H9 (cell line): ENCODE results near the gene FASTK. TPM values are rescaled to one million over a fixed set of nuclear protein-coding genes. Genes with fewer than 3 reads are reported as not detected.

Experiments used
- DNase-seq: peaks from one replicate; pipeline ENCODE4 v3.0.0-alpha.2; 2017
- H2AFZ ChIP-seq: one replicate; pipeline ENCODE4 v1.6.1; 2013; ENCODE audit warnings: mild to moderate bottlenecking, low read length, control low read depth, moderate library complexity
- H2AK5ac ChIP-seq: 2 replicates; pipeline ENCODE4 v1.6.1; 2013; ENCODE audit warnings: low read length, control low read depth, mixed read lengths; ENCODE audit not compliant: insufficient read length
- H2BK120ac ChIP-seq: one replicate; pipeline ENCODE4 v1.6.1; 2013; ENCODE audit warnings: low read depth, mild to moderate bottlenecking, low read length, control low read depth, inconsistent platforms; ENCODE audit not compliant: poor library complexity, severe bottlenecking
- H2BK12ac ChIP-seq: 2 replicates; pipeline ENCODE4 v1.6.1; 2013; ENCODE audit warnings: low read length, control low read depth, mixed read lengths, low read depth; ENCODE audit not compliant: insufficient read length
- H2BK15ac ChIP-seq: 2 replicates; pipeline ENCODE4 v1.6.1; 2013; ENCODE audit warnings: low read depth, low read length, control low read depth
- H2BK20ac ChIP-seq: one replicate; pipeline ENCODE4 v1.6.1; 2013; ENCODE audit warnings: low read depth, mild to moderate bottlenecking, low read length, control low read depth, inconsistent platforms; ENCODE audit not compliant: poor library complexity, severe bottlenecking
- H2BK5ac ChIP-seq: 2 replicates; pipeline ENCODE4 v1.6.1; 2013; ENCODE audit warnings: low read length, control low read depth, mixed read lengths; ENCODE audit not compliant: insufficient read length
- H3K14ac ChIP-seq: 2 replicates; pipeline ENCODE4 v1.6.1; 2013; ENCODE audit warnings: low read length, control low read depth; ENCODE audit not compliant: insufficient read depth
- H3K18ac ChIP-seq: 2 replicates; pipeline ENCODE4 v1.6.1; 2013; ENCODE audit warnings: low read depth, mild to moderate bottlenecking, mixed read lengths, low read length, control low read depth; ENCODE audit not compliant: insufficient read length
- H3K23ac ChIP-seq: 2 replicates; pipeline ENCODE4 v1.6.1; 2013; ENCODE audit warnings: low read length, control low read depth, mixed read lengths, low read depth; ENCODE audit not compliant: insufficient read length
- H3K23me2 ChIP-seq: 2 replicates; pipeline ENCODE4 v1.6.1; 2013; ENCODE audit warnings: low read depth, mild to moderate bottlenecking, mixed read lengths, low read length, control low read depth; ENCODE audit not compliant: insufficient read length, poor library complexity, severe bottlenecking
- H3K27ac ChIP-seq: 2 replicates; pipeline ENCODE4 v1.5.1; 2013; ENCODE audit warnings: low read length, control low read depth, mixed read lengths, low read depth; ENCODE audit not compliant: insufficient read length
- H3K27me3 ChIP-seq: 2 replicates; pipeline ENCODE4 v1.6.1; 2013; ENCODE audit warnings: low read length, control low read depth, inconsistent platforms; ENCODE audit not compliant: insufficient read depth
- H3K4ac ChIP-seq: 2 replicates; pipeline ENCODE4 v1.6.1; 2013; ENCODE audit warnings: low read depth, mild to moderate bottlenecking, control low read depth, inconsistent platforms, low read length, moderate library complexity
- H3K4me1 ChIP-seq: 2 replicates; pipeline ENCODE4 v1.6.1; 2013; ENCODE audit warnings: low read length, control low read depth, inconsistent platforms; ENCODE audit not compliant: insufficient read depth
- H3K4me2 ChIP-seq: 2 replicates; pipeline ENCODE4 v1.6.1; 2013; ENCODE audit warnings: low read length, control low read depth, mixed read lengths; ENCODE audit not compliant: insufficient read length, insufficient read depth
- H3K56ac ChIP-seq: 2 replicates; pipeline ENCODE4 v1.6.1; 2013; ENCODE audit warnings: low read depth, mild to moderate bottlenecking, mixed read lengths, low read length, control low read depth; ENCODE audit not compliant: insufficient read length
- H3K79me1 ChIP-seq: 2 replicates; pipeline ENCODE4 v1.6.1; 2013; ENCODE audit warnings: low read depth, mild to moderate bottlenecking, moderate library complexity, low read length, control low read depth, inconsistent platforms; ENCODE audit not compliant: insufficient read depth, poor library complexity, severe bottlenecking
- H3K79me2 ChIP-seq: 2 replicates; pipeline ENCODE4 v1.6.1; 2013; ENCODE audit warnings: low read length, control low read depth, inconsistent platforms; ENCODE audit not compliant: insufficient read depth
- H3K9ac ChIP-seq: 2 replicates; pipeline ENCODE4 v1.6.1; 2013; ENCODE audit warnings: low read length, control low read depth, mixed read lengths; ENCODE audit not compliant: insufficient read length; ENCODE audit errors: extremely low read depth
- H3K9me3 ChIP-seq: one replicate; pipeline ENCODE4 v1.6.1; 2013; ENCODE audit warnings: low read depth, low read length, inconsistent platforms; ENCODE audit not compliant: control insufficient read depth
- H3T11ph ChIP-seq: one replicate; pipeline ENCODE4 v1.6.1; 2013; ENCODE audit warnings: mild to moderate bottlenecking, low read length, control low read depth, inconsistent platforms
- H4K20me1 ChIP-seq: one replicate; pipeline ENCODE4 v1.6.1; 2013; ENCODE audit not compliant: control insufficient read depth, insufficient read length, insufficient read depth
- H4K5ac ChIP-seq: 2 replicates; pipeline ENCODE4 v1.6.1; 2013; ENCODE audit warnings: low read depth, mild to moderate bottlenecking, mixed read lengths, low read length, control low read depth; ENCODE audit not compliant: insufficient read length
- H4K8ac ChIP-seq: replicated peaks from 2 replicates; pipeline ENCODE4 v1.6.1; 2013; ENCODE audit warnings: low read length, control low read depth, mixed read lengths, low read depth; ENCODE audit not compliant: insufficient read length
- H4K91ac ChIP-seq: 2 replicates; pipeline ENCODE4 v1.6.1; 2013; ENCODE audit warnings: low read depth, mild to moderate bottlenecking, moderate library complexity, mixed read lengths, low read length, control low read depth; ENCODE audit not compliant: insufficient read length
- H3K27ac Mint-ChIP-seq, 3 experiments: 2 replicates in 2 of 3; 3 replicates in 1 of 3; pipeline ENCODE4 v1.8.0; 2020 to 2021; ENCODE audit warnings: mixed read lengths in 3 of 3, mild to moderate bottlenecking in 1 of 3, moderate library complexity in 1 of 3
- H3K27me3 Mint-ChIP-seq: 2 replicates; pipeline ENCODE4 v1.8.0; 2021; ENCODE audit warnings: low read depth, mild to moderate bottlenecking, moderate library complexity, mixed read lengths
- H3K36me3 Mint-ChIP-seq, 3 experiments: 2 replicates in 2 of 3; 3 replicates in 1 of 3; pipeline ENCODE4 v1.8.0; 2020 to 2021; ENCODE audit warnings: low read depth in 3 of 3, mixed read lengths in 3 of 3; ENCODE audit not compliant: insufficient read depth in 1 of 3
- H3K4me1 Mint-ChIP-seq, 2 experiments: 2 replicates each; pipeline ENCODE4 v1.8.0; 2020; ENCODE audit warnings: mixed read lengths in 2 of 2
- H3K4me3 Mint-ChIP-seq, 2 experiments: 2 replicates in 1 of 2; 3 replicates in 1 of 2; pipeline ENCODE4 v1.8.0; 2020 to 2021; ENCODE audit warnings: mild to moderate bottlenecking in 2 of 2, mixed read lengths in 2 of 2, moderate library complexity in 1 of 2
- H3K9me3 Mint-ChIP-seq, 2 experiments: 2 replicates in 1 of 2; 3 replicates in 1 of 2; pipeline ENCODE4 v1.8.0; 2020; ENCODE audit warnings: mild to moderate bottlenecking in 2 of 2, mixed read lengths in 2 of 2, moderate library complexity in 1 of 2
- WGBS: extraction: QIAGEN DNeasy Blood & Tissue Kit; methylation state at CpG from one replicate; pipeline ENCODE4 v1.1.7; 2013; ENCODE audit warnings: missing lambda C conversion rate, low lambda C conversion rate, mixed read lengths; ENCODE audit not compliant: insufficient read length; ENCODE audit errors: extremely low coverage; 5-methylcytosine and 5-hydroxymethylcytosine counted together
- total RNA-seq: library from RNA; stranded (reverse); gene quantifications from 2 replicates; pipeline ENCODE4 v1.2.1, GENCODE V29; 2021
- TF ChIP-seq, protein P1 (sequence below): fragments of 200-600 bp; sonication (generic); conservative IDR thresholded peaks from 3 replicates; pipeline ENCODE4 v1.8.0; 2021; ENCODE audit warnings: antibody characterized with exemption, mild to moderate bottlenecking

The FASTK gene
- total RNA-seq, 1 experiment from 2014 or later, result 57.8 TPM

- H3T11ph ChIP-seq, result no peak overlapping the region
- H3K23ac ChIP-seq, result no peak overlapping the region
- Mint-ChIP-seq H3K9me3 (no peaks in the 10 kb centered on the region), H3K27ac (peak overlapping the region in 1 of 3 experiments; percentile 61; a peak in 1 of 7 replicates), H3K4me1 (peaks cover 25 to 39% of the 10 kb centered on the region in 2 experiments), H3K36me3 (peaks cover 0 to 9% (median 5%) of the 10 kb centered on the region in 3 experiments; a peak in 5 of 7 replicates), H3K27me3 (no peaks in the 10 kb centered on the region; the same call in 1 of the 2 replicates), H3K4me3 (no peak overlapping the region)
- peaks cover 3% of the 10 kb centered on the region; the same call in 1 of the 2 replicates for H3K79me2 ChIP-seq
- H2BK5ac ChIP-seq, result no peak overlapping the region
- no peaks in the 10 kb centered on the region for H4K20me1 ChIP-seq
- WGBS, result no CpG with 5 or more reads among the region's 3 CpGs
- H2AK5ac ChIP-seq, result no peak overlapping the region
- TF ChIP-seq, protein P1, sequence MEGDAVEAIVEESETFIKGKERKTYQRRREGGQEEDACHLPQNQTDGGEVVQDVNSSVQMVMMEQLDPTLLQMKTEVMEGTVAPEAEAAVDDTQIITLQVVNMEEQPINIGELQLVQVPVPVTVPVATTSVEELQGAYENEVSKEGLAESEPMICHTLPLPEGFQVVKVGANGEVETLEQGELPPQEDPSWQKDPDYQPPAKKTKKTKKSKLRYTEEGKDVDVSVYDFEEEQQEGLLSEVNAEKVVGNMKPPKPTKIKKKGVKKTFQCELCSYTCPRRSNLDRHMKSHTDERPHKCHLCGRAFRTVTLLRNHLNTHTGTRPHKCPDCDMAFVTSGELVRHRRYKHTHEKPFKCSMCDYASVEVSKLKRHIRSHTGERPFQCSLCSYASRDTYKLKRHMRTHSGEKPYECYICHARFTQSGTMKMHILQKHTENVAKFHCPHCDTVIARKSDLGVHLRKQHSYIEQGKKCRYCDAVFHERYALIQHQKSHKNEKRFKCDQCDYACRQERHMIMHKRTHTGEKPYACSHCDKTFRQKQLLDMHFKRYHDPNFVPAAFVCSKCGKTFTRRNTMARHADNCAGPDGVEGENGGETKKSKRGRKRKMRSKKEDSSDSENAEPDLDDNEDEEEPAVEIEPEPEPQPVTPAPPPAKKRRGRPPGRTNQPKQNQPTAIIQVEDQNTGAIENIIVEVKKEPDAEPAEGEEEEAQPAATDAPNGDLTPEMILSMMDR, result no peak
- H3K79me1 ChIP-seq, result peaks cover 3% of the 10 kb centered on the region
- H2AFZ ChIP-seq, result no peak overlapping the region
- no peak overlapping the region for H3K4me2 ChIP-seq
- no peak for DNase-seq
- H3K27me3 ChIP-seq, result no peaks in the 10 kb centered on the region
- H3K56ac ChIP-seq, result no peak overlapping the region
- no peak overlapping the region for H3K14ac ChIP-seq
- no peak overlapping the region for H3K4ac ChIP-seq
- H2BK20ac ChIP-seq, result no peak overlapping the region
- peaks cover 13% of the 10 kb centered on the region for H3K4me1 ChIP-seq
- H4K5ac ChIP-seq, result no peak overlapping the region
- H3K9ac ChIP-seq, result no peak overlapping the region
- no peak overlapping the region for H2BK120ac ChIP-seq
- no peaks in the 10 kb centered on the region for H3K9me3 ChIP-seq
- H3K18ac ChIP-seq, result no peak overlapping the region
- H4K91ac ChIP-seq, result no peak overlapping the region
- no peak overlapping the region for H3K27ac ChIP-seq
- no peak overlapping the region for H2BK12ac ChIP-seq
- no peak overlapping the region for H2BK15ac ChIP-seq
- H4K8ac ChIP-seq, result no peak overlapping the region
- peaks cover 3% of the 10 kb centered on the region for H3K23me2 ChIP-seq
Measured at GRCh38 chr7:151102991-151103390, 22.4 kb upstream of the FASTK start.
